ENCODE data around the gene AMMECR1.

Gene AMMECR1

DNA sequence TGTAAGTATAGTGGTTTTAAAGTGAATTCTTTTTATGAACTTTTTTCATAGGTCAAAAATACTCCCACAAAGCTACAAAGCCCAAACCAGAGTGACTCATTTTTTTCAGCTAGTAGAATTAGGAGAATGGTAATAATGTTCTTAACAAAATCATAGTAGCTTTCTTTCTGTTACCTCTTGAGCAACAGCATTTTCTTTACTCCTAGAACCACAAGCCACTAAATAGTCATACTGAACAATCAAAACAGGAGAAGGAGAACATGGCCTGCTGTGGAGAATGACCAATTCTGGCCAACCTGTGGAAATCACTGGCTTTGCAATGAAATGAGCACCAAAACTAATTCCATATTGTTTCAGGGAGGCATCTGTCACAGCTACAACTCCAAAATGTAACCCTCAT, 112.9 kb downstream of the AMMECR1 start:
- DNase-seq, result no peak

DNA sequence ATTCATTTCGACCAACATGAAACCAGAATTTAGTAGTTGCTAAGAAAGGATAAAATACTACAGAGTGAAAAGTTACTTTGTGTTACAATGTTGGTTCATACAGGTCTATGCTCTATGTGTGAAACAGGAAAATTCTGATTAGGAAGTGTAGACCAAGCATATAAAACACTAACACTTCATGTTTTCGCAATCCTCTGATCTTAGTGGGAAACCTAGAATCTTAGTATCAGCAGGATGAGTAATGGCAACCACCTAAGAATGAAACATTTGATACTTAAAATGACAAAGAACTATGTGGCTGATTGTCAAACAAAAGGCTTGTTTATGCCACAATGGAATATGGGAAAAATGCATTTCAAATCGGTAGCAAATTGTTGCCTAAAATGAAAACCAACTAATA, 116.1 kb downstream of the AMMECR1 start:
- DNase-seq, result no peak

DNA sequence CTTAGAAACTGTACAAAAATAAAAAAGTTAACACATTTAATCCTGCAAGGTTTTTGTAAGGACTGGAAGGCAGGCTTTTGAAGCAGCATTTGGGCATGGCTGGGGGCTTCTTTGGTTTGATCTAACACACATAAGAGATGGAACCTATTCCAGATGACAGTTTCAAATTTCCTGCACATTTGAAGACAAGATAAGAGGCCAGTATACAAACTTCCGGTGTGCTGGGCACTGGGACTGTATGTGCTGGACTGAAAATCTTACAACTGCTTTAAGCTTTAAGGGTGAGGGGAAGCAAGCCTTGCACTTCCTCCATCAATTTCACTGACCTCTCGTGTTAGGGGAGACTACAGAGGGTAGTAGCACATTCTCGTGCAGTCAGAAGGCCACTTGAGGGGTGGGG, 122.9 kb downstream of the AMMECR1 start:
- DNase-seq, result no peak

DNA sequence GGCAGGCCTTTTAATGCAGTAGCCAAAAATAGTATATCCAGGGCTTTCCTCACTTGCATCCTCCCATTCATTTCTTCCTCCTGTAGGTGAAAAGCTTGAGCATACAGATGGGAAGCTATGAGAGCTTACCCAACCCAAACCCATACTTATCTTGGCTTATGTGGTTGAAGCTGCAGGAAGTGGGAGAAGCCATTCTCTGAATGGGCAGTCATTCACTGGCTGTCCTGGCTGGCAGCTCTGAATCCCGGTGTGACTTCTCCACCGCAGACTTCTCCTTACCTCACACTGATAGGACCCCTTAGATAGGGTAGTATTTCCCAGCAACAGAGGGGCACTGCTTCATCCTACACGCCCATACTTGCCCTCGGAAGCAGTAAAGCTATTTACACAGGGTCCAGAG, 125.4 kb downstream of the AMMECR1 start:
- no peak for DNase-seq

DNA sequence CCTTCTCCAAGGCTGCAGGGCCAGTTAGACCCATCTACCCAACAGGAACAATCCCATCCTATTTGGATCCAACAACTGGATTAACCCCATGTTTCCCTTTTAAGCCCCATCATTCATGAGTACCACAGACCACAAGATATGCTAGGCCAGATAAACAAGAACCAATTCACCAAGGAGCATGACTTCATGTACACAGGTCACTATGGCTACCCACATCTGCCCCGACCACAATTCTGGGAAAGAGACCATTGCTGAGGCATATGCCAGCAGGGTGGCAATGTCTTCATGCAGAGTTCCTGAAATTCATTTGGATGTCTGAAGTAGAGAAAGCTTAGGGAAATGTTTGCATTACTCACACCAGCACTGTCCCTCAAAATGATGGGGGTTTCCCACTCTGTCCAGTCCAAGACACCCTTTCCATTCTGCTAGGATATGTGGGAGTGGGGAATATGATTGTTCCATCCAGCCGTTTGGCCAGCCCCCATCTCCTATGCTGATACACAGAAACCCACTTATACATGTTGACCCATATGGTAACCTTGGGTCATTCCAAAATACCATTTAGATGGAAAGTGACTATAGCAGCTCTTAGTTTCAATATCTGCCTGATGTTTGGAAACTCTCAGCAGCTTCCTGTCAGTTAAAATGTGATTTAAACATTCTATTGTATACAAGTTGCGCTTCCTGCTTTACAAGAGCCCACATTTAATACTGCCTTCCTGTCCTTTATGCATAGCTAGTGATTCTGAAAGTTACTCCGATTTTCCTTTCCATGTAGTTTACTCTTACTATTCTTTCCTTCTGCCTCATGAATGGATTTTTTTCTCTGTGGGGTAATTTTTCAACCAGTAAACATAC, 129.0 kb downstream of the AMMECR1 start:
- DNase-seq, result no peak

DNA sequence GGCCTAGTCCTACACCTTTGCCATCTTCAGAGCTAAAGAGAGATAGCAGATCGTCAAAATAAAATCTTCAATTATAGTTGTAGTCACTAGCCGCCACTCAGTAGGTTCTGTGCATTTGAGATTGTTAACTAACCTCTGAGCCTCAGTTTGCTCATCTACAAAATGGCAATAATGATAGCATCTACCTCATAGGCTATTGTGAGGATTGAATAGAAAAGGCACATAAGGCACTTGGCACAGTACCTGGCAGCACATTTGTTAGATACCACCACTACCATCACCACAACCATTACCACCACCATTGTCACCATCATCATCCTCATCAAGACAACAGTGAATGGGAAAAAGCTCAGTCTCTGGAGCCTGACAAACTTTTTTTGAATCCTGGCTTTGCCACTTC, 134.6 kb downstream of the AMMECR1 start:
- DNase-seq, result no peak

DNA sequence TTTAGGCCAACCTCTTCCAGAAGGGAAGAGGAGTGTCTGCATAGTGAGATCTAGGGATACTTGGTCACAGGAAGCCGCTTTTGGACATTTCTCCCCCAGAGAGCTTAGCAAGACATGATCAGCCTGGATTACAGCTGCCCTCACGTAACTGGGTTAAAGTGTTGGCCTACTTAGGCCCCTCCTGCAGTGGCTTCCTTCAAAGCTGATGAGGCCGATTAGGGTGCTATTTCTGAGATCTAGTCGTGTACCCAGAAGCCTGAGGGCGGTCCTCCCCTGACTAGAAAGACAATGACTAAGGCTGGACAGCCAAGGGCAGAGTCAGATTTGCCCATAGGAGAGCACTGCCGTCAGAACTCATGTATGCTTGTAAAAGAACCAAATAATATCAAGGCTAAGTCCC, 135.0 kb downstream of the AMMECR1 start:
- no peak for DNase-seq

DNA sequence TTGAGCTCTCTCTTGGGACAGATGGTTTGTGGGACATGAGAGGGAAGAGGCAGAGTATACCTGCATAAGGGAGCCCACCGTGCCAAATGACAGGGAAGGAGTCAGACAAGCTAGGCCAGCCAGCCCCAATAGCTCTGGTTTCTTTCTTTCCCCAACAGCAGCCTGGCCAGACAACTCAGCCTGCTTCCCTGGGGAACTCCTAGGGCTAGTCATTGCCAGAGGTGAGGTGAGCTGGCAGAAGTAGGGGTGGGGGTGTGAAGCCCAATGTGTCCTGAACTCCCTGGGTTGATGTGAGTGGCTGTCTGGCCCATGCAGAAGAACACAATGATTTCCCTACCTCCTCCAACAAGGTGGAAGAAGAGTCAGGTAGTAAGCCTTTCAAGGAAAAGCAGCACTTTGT, 135.5 kb downstream of the AMMECR1 start:
- DNase-seq, result no peak

DNA sequence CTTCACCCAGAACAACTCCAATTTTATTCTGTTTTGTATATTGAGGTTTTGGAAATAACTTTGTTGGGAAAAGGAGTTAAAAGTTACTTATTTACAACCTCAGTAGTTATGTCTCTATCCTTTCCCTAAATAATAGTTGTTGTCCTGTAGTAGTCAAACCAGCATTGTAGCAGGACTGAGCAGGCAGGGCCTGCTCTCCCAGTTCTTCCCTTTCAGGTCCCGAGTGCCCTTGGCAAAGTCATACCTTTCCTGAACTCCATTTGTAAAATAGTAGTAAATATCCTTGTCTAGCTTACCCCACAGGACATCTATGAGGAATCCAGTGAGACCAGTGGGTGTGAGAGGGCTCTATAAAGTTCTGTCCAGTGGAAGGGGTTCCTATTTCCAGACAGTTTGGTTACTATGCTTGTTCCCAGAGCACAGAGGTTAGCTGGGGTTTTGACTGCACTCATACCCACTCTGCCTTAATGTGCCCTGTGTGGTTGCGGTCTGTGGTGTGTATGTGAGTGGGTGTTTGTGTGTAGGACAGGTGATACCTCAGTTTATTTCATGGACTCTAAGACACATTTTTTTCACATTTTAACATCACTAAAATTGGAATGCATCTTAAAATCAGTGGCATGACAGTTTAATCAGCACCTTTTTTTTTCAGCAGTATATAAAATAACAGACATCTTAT, 136.3 kb downstream of the AMMECR1 start:
- no peak for DNase-seq

DNA sequence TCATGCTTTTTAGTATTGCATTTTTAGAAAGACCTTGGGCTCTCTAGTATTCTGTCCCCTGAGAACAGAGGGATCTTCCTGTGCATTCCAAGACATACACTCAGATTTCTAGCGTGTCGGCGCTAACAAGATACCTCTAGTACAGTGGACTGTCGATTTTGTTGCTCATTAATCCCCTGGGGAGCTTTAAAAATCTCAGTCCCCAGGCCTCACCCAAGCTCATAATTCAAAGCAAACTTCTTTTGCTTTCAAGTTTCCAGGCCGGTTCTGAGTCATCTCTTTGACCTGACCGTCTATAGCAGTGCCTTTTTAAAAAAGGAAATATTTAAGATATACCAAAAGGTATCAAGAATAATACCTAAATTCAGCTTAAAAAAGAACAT, 137.0 kb downstream of the AMMECR1 start:
- no peak for DNase-seq

DNA sequence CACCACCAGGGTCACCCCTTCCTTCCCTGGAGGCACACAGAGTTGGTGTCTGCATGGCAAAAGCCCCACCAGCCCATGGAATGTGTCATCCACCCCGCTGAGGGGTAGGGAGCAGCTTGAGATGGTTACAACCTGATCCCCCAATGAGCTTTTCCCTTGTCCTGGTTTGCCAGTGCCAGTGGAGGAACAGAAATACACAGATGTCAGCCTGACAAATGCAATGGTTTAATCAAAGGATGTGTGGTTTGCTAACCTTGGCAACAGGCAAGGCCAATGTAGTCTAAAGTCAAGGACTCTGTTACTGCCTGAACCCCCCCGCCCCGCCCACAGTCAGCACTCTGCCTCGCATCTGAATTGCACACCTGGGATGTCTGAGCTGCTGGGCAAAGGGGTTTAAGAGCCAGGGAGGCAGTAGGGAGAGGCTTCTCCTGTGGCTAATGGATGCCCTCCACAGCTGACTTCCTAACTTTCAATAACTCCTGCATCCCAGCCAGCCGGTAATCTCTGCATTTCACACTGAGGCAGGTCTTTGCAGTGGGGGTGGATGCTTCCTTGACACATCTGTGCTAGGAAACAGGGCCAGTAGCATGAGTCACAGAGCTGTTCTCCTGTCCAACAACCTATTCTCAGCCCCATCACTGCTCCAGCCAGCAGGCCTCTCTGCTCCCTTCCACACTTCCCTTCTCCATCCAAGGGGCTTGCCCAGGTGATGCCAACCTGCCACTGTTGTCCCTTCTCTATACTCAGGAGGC, 137.5 kb downstream of the AMMECR1 start:
- DNase-seq, result peak in 1 of 2 experiments; percentile 1

DNA sequence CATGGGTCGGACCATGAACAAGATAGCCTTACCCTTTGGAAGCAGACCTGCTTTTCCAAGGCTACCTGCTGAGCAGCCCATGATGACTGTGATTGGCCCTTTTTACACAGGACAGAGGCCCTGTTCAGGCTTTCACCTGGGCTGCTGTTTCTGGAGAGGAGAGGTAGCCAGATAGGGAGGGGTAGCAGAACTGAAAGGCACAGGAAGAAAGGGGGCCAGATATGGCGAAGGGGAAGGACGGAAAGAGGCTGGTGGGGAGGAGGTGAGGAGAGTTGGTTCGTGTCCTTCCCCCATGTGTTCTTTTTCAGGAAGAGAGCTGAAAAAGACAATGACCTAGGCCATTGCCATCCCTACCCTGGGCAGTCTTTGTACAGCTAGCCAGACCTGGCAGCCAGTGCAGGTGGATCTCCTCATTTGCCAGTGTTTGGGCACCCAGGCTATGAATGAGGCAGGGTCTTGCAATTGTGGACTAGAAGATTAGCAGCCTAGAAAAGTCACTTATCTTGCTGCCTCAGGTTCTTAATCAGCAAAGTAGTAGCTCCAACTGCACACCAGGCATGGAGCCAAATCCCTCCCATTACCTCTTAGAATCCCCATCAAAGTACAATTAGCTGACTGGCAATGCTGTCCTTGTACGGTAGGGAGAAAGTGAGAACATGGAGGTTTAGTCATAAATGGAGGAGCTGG, 139.6 kb downstream of the AMMECR1 start:
- DNase-seq, result no peak

DNA sequence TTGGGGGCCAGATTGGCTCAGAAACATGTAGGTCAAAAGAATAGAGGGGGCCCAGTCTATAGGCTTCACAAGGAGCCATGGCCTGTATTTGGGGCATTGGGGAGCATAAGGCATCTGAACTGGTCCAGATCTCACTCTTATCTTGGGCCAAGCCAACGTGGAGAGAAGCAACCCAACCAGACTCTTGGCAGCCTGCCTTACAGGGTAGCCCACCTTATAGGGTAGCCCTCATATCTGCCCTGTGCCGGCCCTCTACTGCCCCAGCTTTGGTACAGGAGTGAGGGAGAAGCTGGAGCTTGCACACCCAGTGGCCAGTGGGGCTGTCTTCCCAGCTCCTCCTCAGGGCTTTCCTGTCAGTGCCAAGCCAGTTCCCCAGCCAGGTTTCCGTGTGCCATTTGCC, 142.2 kb downstream of the AMMECR1 start:
- no peak for DNase-seq

DNA sequence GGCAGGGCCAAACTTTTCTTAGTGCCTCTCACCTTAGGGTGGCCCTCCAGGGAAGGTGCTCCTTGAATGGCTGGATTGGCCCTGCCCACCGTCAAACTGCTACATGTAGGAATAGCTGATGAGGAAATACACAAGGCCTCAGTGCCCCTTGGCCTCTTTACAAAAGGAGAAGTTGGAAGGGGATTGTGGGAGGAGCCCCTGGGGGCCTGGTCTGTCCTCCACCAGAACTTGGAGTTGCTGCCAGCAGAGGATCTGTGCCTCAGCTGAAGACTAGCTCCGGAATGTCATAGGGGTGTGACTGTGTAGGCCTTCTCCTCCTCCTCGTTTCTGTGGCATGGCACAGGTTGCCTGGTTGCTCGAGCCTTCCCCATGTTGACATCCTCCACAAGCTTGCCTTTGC, 142.7 kb downstream of the AMMECR1 start:
- DNase-seq, result no peak

DNA sequence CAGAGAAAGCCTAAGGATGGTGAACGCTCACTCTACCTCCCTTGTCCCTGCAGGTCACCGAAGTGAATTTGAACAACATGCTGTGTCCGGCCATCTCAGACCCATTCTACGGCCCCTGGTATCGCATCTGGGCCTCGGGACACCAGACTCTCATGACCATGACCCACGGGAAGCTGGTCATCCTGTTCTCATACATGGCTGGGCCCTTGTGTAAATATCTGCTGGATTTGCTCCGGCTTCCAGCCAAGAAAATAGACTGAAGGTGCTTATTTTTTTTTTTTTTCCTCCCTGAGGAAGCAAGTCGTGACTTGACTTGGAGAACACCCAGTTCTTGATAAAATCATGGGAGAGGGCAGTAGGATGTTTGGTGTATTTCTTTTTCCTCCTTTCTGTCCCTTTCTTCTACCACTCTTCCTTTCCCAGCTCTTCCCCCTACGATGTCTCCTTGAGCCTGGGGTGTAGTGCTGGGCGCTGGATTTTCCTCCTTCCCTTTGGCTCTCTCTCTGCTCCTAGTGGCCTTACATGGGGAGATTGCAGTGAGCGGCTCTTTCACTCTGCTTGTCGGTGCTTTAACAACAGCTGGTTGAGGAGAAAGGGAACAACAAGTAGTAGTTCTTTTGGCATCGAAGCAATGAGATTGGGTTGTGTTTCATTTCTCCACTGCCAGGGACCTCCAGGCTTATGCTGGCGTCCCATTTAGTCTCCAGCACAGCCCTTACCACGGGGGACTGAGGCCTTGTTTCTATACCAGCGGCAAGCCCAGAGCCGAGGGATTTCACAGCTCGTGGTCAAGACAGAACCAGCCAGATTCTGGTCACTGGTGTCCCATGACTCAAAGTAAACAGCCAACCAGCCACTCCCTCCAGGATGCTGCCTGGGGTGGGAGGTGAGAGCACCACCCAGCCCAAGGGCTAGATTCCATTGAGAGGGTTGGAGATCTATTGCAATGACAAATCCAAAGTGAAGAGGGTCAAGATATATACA, 144.4 kb downstream of the AMMECR1 start:
- DNase-seq, result no peak

DNA sequence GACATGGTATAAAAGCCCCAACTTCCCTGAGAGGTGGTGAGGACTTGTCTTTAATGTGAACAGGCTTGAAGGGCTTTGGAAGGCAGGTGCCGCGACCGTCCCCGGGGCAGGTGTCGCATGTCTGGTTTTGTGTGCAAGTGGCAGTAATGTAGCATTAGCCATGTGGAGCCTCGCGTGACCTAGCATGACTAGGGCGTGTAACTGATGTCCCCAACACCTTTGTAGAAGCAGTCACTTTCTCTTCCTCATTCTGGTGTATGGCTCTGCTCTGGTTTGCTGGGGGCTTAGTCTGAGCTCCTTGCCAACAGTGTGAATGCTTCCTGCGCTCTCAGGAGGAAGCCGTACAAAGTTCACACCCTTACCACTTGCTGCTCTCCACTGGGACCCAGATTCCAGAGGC, 145.7 kb downstream of the AMMECR1 start:
- no peak for DNase-seq

DNA sequence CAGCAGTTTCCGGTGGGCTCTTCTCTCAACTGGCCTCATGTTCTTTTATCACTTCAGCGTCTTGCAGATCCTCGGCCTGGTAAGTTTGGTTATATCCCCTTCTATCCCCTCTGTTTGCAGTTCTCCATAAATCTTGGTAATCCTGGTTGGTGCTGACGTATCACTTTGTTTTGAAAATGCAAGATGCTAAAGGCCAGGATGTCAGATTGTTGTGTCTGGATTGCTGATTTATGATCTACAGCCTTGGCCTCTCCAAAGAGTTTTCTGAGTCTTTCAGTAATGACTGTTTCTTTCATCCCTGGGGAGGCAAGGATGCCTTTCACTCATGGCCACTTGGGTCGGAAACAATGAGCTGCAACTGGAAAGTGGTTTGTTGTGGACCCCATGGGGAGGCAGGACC, 146.4 kb downstream of the AMMECR1 start:
- no peak for DNase-seq

DNA sequence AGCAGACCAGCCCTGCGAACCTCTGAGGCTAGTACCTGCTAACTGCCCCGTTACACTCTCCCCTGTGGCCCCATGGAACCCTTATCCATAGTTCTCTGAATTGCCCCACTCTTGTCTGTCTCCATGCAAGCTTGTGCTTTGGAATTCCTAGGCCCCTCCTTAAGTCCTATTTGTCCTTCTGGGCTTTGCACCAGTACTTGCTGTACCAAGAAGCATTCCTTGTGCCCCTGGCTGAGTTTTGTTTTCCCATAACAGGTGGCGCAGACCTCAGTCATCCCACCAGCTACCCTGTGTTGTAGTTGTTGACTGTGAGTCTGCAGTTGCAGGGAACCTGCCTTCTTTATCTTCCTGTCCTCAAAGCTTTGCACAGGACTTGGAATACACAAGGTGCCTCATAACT, 147.9 kb downstream of the AMMECR1 start:
- no peak for DNase-seq

DNA sequence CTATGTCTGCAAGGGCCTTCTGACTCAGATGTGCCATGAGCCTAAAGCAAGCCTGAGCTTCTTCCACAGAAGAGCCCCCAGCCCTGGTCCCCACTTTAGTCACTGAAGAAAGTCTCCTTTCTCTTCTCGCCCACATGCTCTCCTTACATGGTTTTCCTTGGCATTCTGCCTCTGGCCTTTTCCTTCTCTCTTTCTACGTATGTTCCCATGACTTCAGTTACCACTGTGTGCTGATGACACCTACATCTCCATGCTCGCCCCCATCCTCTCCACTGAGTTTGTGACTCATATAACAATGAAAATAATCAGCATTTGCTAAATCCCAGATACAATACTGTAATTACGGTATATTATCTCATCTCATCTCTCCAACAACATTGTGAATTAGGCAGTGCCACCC, 149.3 kb downstream of the AMMECR1 start:
- no peak for DNase-seq

DNA sequence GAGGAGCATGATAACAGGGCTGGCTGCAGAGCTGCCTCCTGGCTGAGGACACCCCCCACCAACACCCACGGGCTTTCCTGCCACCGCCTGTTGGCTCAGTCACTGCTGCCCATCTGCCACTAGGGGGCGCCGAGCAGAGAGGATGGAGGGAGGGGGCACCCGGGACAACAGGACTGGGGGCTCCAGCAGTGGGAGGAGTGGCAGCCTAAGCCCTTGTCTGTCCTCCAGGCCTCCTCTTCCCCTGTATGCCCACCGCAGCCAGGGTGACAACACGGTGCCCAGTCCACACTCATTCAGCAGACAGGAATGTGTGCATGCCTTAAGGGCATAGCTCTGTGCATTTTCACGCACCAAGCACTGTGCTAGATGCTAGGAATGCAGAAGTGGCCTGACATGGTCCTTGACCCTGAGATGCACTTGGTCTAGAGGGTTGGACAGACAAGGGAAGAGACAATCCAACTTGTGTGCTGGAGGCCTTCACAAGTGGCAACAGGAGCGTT, 149.9 kb downstream of the AMMECR1 start:
- DNase-seq, result peak in 1 of 2 experiments; percentile 2

DNA sequence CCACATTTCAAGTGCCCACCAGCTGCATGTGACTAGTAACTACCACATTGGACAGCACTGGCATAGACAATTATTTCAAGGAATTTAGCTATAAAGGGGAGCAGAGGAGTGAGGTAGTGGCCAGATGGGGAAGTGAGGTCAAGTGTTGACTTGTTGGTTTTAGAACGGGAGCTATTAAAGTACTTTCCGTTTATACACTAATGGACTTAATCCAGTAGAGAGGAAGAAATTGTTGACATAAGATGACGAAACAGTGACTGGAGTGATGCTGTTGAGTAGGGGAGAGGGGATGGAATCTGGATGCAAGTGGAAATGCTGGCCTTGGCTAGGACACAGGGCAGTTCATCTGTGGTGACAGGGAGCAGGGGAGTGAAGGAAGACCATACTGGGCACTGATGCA, 154.4 kb downstream of the AMMECR1 start:
- no peak for DNase-seq

DNA sequence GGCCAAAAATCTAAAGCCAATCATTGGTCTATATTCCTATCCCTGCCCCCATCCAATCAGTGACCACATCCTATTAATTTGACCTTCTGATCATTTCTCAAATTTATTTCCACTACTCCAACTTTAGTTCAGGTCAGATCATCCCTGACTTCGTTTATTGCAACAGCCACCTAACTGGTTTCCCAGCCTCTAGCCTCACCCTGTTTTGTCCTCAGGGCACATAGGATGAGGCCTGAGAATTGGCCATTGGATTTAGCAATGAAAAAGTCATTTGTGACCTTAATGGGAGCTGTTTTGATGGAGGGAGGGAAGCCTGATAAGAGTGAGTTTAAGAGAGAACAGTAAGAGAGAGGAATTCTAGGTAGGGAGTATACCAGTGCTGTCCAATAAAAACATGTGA, 155.0 kb downstream of the AMMECR1 start:
- DNase-seq, result no peak

All from SW 1271 (cell line).